HepG2 (cell line): ENCODE results near the gene EMILIN3. TPM values are rescaled to one million over a fixed set of nuclear protein-coding genes. Genes with fewer than 3 reads are reported as not detected.

Experiments used
- DBP ChIP-seq: sonication (generic); formaldehyde crosslinking; IDR thresholded peaks from 2 replicates; pipeline ENCODE4 v1.4.0; 2020; ENCODE audit warnings: missing genetic modification reagents; ENCODE audit errors: not compliant biosample characterization
- ELF3 ChIP-seq: IDR thresholded peaks from 2 replicates; pipeline ENCODE4 v1.6.1; 2016; ENCODE audit warnings: missing genetic modification reagents, missing compliant biosample characterization
- HES4 ChIP-seq: sonication (generic); formaldehyde crosslinking; IDR thresholded peaks from 2 replicates; pipeline ENCODE4 v1.9.0; 2021; ENCODE audit warnings: mild to moderate bottlenecking, missing genetic modification reagents, borderline replicate concordance
- JARID2 ChIP-seq: sonication (generic); formaldehyde crosslinking; IDR thresholded peaks from 2 replicates; pipeline ENCODE4 v1.8.1; 2023; ENCODE audit warnings: missing genetic modification reagents, inconsistent platforms; ENCODE audit not compliant: insufficient replicate concordance
- MED1 ChIP-seq: sonication (generic); formaldehyde crosslinking; IDR thresholded peaks from 2 replicates; pipeline ENCODE4 v1.4.0; 2020; ENCODE audit warnings: missing genetic modification reagents
- MLX ChIP-seq: IDR thresholded peaks from 2 replicates; pipeline ENCODE4 v1.6.1; 2016
- MLXIP ChIP-seq: sonication (generic); formaldehyde crosslinking; IDR thresholded peaks from 2 replicates; pipeline ENCODE4 v1.9.0; 2021; ENCODE audit warnings: missing genetic modification reagents, borderline replicate concordance
- MTA3 ChIP-seq: sonication (generic); formaldehyde crosslinking; IDR thresholded peaks from 2 replicates; pipeline ENCODE4 v1.4.0; 2020; ENCODE audit warnings: missing genetic modification reagents
- MTF2 ChIP-seq: sonication (generic); formaldehyde crosslinking; IDR thresholded peaks from 2 replicates; pipeline ENCODE4 v1.5.0; 2020; ENCODE audit warnings: missing genetic modification reagents, borderline replicate concordance
- NFKBIZ ChIP-seq: IDR thresholded peaks from 2 replicates; pipeline ENCODE4 v1.6.1; 2018; ENCODE audit warnings: missing genetic modification reagents, missing compliant biosample characterization
- ZBTB3 ChIP-seq: sonication (generic); formaldehyde crosslinking; IDR thresholded peaks from 2 replicates; pipeline ENCODE4 v1.4.0; 2020; ENCODE audit warnings: low read depth, mild to moderate bottlenecking, moderate library complexity, missing genetic modification reagents, borderline replicate concordance
- ZFP91 ChIP-seq: sonication (generic); formaldehyde crosslinking; IDR thresholded peaks from 2 replicates; pipeline ENCODE4 v1.9.0; 2022; ENCODE audit warnings: missing genetic modification reagents, mild to moderate bottlenecking, borderline replicate concordance
- ZNF343 ChIP-seq: sonication (generic); formaldehyde crosslinking; IDR thresholded peaks from 2 replicates; pipeline ENCODE4 v1.4.0; 2020; ENCODE audit warnings: mild to moderate bottlenecking, missing genetic modification reagents
- ZNF552 ChIP-seq: sonication (generic); formaldehyde crosslinking; IDR thresholded peaks from 2 replicates; pipeline ENCODE4 v1.9.0; 2022; ENCODE audit warnings: missing genetic modification reagents, mild to moderate bottlenecking, borderline replicate concordance
- ZNF614 ChIP-seq: IDR thresholded peaks from 2 replicates; pipeline ENCODE4 v1.6.1; 2018; ENCODE audit warnings: missing biosample characterization, missing genetic modification reagents, inconsistent platforms, borderline replicate concordance
- ZNF687 ChIP-seq: sonication (generic); formaldehyde crosslinking; IDR thresholded peaks from 2 replicates; pipeline ENCODE4 v1.5.1; 2020; ENCODE audit warnings: mild to moderate bottlenecking, missing genetic modification reagents, moderate library complexity
- ZNF788 ChIP-seq: sonication (generic); formaldehyde crosslinking; IDR thresholded peaks from 2 replicates; pipeline ENCODE4 v1.5.0; 2020; ENCODE audit warnings: mild to moderate bottlenecking, missing genetic modification reagents, borderline replicate concordance
- ZNF839 ChIP-seq: sonication (generic); formaldehyde crosslinking; IDR thresholded peaks from 2 replicates; pipeline ENCODE4 v1.4.0; 2020; ENCODE audit warnings: missing genetic modification reagents, mild to moderate bottlenecking, borderline replicate concordance
- polyA plus RNA-seq, 8 experiments: library from polyadenylated mRNA; depleted of rRNA in 3 of 8; stranded (reverse) in 7 of 8; unstranded in 1 of 8; fragments of >200 nt; fragmentation: Illumina TruSeq in 4 of 8; extraction: Trizol in 4 of 8; gene quantifications; 2 replicates each; pipeline versions ENCODE4 v1.2.1 to v1.2.3, GENCODE V29; 2011 to 2016; ENCODE audit warnings: low read depth in 4 of 8, missing spikeins in 1 of 8, mixed read lengths in 1 of 8; ENCODE audit not compliant: insufficient read depth in 1 of 8
- total RNA-seq, 5 experiments: library from RNA; depleted of rRNA; stranded (reverse); fragments of >200 nt; fragmentation: Illumina TruSeq; extraction: Trizol; gene quantifications; 2 replicates each; pipeline ENCODE4 v1.2.3, GENCODE V29; 2016; ENCODE audit warnings: low read depth in 1 of 5

Gene EMILIN3
- total and polyA plus RNA-seq, 2 of the 13 experiments (the other 11 are each of a cell fraction or from before 2014, with no cell fraction given), result 0.25 to 0.29 TPM

- TF ChIP-seq ZBTB3 (CRISPR knock-in tag) (no peak), ZFP91 (CRISPR knock-in tag) (no peak), MLX (CRISPR knock-in tag) (no peak), MED1 (CRISPR knock-in tag) (no peak), ZNF343 (CRISPR knock-in tag) (0 out of 2 replicates have a peak, but pooled peaks have one; percentile 3), ZNF614 (CRISPR knock-in tag) (no peak), ZNF788 (no peak), ZNF839 (no peak), JARID2 (CRISPR knock-in tag) (no peak), MTA3 (CRISPR knock-in tag) (no peak), DBP (CRISPR knock-in tag) (no peak), MLXIP (CRISPR knock-in tag) (no peak), MTF2 (CRISPR knock-in tag) (peak; percentile 36; the same call in 1 of the 2 replicates), HES4 (CRISPR knock-in tag) (no peak), ZNF552 (CRISPR knock-in tag) (no peak), ELF3 (CRISPR knock-in tag) (no peak), NFKBIZ (no peak), ZNF687 (peak; percentile 47)
Measured at GRCh38 chr20:41366546-41367392, at the start of gene EMILIN3 (continued).
